H1 (cell line): ENCODE data around the gene TCF4. TPM values are rescaled to one million over a fixed set of nuclear protein-coding genes. Genes with fewer than 3 reads are reported as not detected.

ENCODE experiments used
- CTCF ChIA-PET: fragments of 300-600 bp; sonication (Branson Sonifier 250); formaldehyde crosslinking; loops from one replicate; lab custom pipeline; 2021; ENCODE audit not compliant: partially characterized antibody; lab: Charles Lee
- POLR2A ChIA-PET: fragments of 300-600 bp; sonication (Branson Sonifier 250); formaldehyde crosslinking; loops from one replicate; lab custom pipeline; 2021; ENCODE audit warnings: inconsistent platforms; ENCODE audit not compliant: partially characterized antibody; lab: Charles Lee
- DNase-seq, 2 experiments: peaks; one replicate each; pipeline versions ENCODE4 v3.0.0 to v3.0.0-alpha.2; 2010 to 2022; ENCODE audit warnings: low spot score in 2 of 2, low read depth in 1 of 2, mixed read lengths in 1 of 2
- FAIRE-seq: peaks from 2 replicates; lab custom pipeline; 2011; peaks lifted over from hg19 to GRCh38; lab: Jason Lieb, UNC
- H2AFZ ChIP-seq: 2 replicates; pipeline ENCODE4 v1.8.1; 2012; ENCODE audit warnings: low read length, inconsistent platforms
- H2AK5ac ChIP-seq: 2 replicates; pipeline ENCODE4 v1.6.1; 2013; ENCODE audit warnings: low read depth, low read length
- H2BK120ac ChIP-seq: replicated peaks from 2 replicates; pipeline ENCODE3; 2013; ENCODE audit warnings: low read depth, low read length, inconsistent platforms
- H2BK12ac ChIP-seq: 2 replicates; pipeline ENCODE4 v1.6.1; 2013; ENCODE audit warnings: low read depth, low read length
- H2BK15ac ChIP-seq: 2 replicates; pipeline ENCODE4 v1.6.1; 2013; ENCODE audit warnings: low read length
- H2BK20ac ChIP-seq: 2 replicates; pipeline ENCODE4 v1.6.1; 2013; ENCODE audit warnings: low read length
- H2BK5ac ChIP-seq: 2 replicates; pipeline ENCODE4 v1.6.1; 2013; ENCODE audit warnings: low read depth, low read length
- H3K14ac ChIP-seq: 2 replicates; pipeline ENCODE4 v1.6.1; 2013; ENCODE audit warnings: inconsistent platforms; ENCODE audit not compliant: insufficient read length
- H3K18ac ChIP-seq: 2 replicates; pipeline ENCODE4 v1.6.1; 2013; ENCODE audit warnings: low read length; ENCODE audit errors: extremely low read depth
- H3K23ac ChIP-seq: 2 replicates; pipeline ENCODE4 v1.6.1; 2013; ENCODE audit warnings: inconsistent platforms; ENCODE audit not compliant: insufficient read length
- H3K23me2 ChIP-seq: 2 replicates; pipeline ENCODE4 v1.6.1; 2013; ENCODE audit warnings: low read depth, low read length
- H3K27ac ChIP-seq: 2 replicates; pipeline ENCODE4 v1.6.1; 2011; ENCODE audit warnings: low read depth, low read length, inconsistent platforms
- H3K27me3 ChIP-seq, 4 experiments: replicated peaks in 1 of 4; 1 replicate in 1 of 4; 2 replicates in 3 of 4; pipeline versions ENCODE4 v1.6.1 to v1.8.1; 2011 to 2013; ENCODE audit warnings: low read length in 3 of 4, mild to moderate bottlenecking in 3 of 4, inconsistent platforms in 2 of 4, mixed read lengths in 2 of 4, moderate library complexity in 1 of 4; ENCODE audit not compliant: control insufficient read depth in 3 of 4, insufficient read depth in 3 of 4; ENCODE audit errors: extremely low read depth in 1 of 4
- H3K36me3 ChIP-seq, 4 experiments: 2 replicates each; pipeline versions ENCODE4 v1.6.1 to v1.8.1; 2011 to 2013; ENCODE audit warnings: mild to moderate bottlenecking in 4 of 4, low read length in 3 of 4, moderate library complexity in 2 of 4, control low read depth in 1 of 4, inconsistent platforms in 1 of 4; ENCODE audit not compliant: insufficient read depth in 4 of 4, control insufficient read depth in 2 of 4
- H3K4ac ChIP-seq: replicated peaks from 2 replicates; pipeline ENCODE3; 2013; ENCODE audit warnings: low read length, low read depth, mixed read lengths, inconsistent platforms; ENCODE audit not compliant: insufficient read length
- H3K4me1 ChIP-seq, 4 experiments: replicated peaks in 1 of 4; 1 replicate in 1 of 4; 2 replicates in 3 of 4; pipeline versions ENCODE4 v1.6.1 to v1.8.1; 2011 to 2013; ENCODE audit warnings: low read length in 3 of 4, inconsistent platforms in 2 of 4, mixed read lengths in 1 of 4; ENCODE audit not compliant: insufficient read depth in 4 of 4, control insufficient read depth in 3 of 4
- H3K4me2 ChIP-seq, 2 experiments: 2 replicates each; pipeline versions ENCODE4 v1.6.1 to v1.8.1; 2011 to 2013; ENCODE audit warnings: low read depth in 2 of 2, low read length in 2 of 2, control low read depth in 1 of 2, inconsistent platforms in 1 of 2, mild to moderate bottlenecking in 1 of 2; ENCODE audit not compliant: insufficient read depth in 1 of 2
- H3K4me3 ChIP-seq, 4 experiments: fragments of 200-600, 300-600 bp in 1 of 4; sonication (generic), shearing (Covaris generic), sonication (Bioruptor Twin) in 1 of 4; 2 replicates each; pipeline versions ENCODE4 v1.5.1 to v1.8.1; 2011 to 2016; ENCODE audit warnings: low read length in 4 of 4, low read depth in 3 of 4, control low read depth in 2 of 4, inconsistent platforms in 2 of 4, mild to moderate bottlenecking in 2 of 4, mixed read lengths in 1 of 4, moderate library complexity in 1 of 4; ENCODE audit not compliant: insufficient read depth in 2 of 4; ENCODE audit errors: extremely low read depth in 1 of 4
- H3K56ac ChIP-seq: replicated peaks from 2 replicates; pipeline ENCODE3; 2013; ENCODE audit warnings: low read depth, mild to moderate bottlenecking, mixed read lengths, low read length, inconsistent platforms; ENCODE audit not compliant: insufficient read length
- H3K79me1 ChIP-seq: 2 replicates; pipeline ENCODE4 v1.6.1; 2013; ENCODE audit warnings: low read depth, low read length, control low read depth
- H3K79me2 ChIP-seq, 2 experiments: 2 replicates each; pipeline versions ENCODE4 v1.6.1 to v1.8.1; 2012 to 2013; ENCODE audit warnings: low read length in 2 of 2, mild to moderate bottlenecking in 2 of 2, inconsistent platforms in 1 of 2; ENCODE audit not compliant: insufficient read depth in 2 of 2, control insufficient read depth in 1 of 2
- H3K9ac ChIP-seq, 4 experiments: replicated peaks in 1 of 4; 1 replicate in 1 of 4; 2 replicates in 3 of 4; pipeline versions ENCODE4 v1.6.1 to v1.8.1; 2011 to 2013; ENCODE audit warnings: low read depth in 3 of 4, low read length in 3 of 4, control low read depth in 2 of 4, mild to moderate bottlenecking in 2 of 4, moderate library complexity in 2 of 4, inconsistent platforms in 1 of 4; ENCODE audit errors: extremely low read depth in 1 of 4
- H3K9me3 ChIP-seq, 2 experiments: 2 replicates each; pipeline versions ENCODE4 v1.6.1 to v1.8.1; 2012 to 2013; ENCODE audit warnings: mild to moderate bottlenecking in 2 of 2, moderate library complexity in 2 of 2, control low read depth in 1 of 2, inconsistent platforms in 1 of 2, low read depth in 1 of 2, low read length in 1 of 2, mixed read lengths in 1 of 2; ENCODE audit not compliant: insufficient read depth in 2 of 2
- H4K20me1 ChIP-seq, 2 experiments: replicated peaks in 1 of 2; 2 replicates each; pipeline versions ENCODE3 to v1.8.1; 2011 to 2013; ENCODE audit warnings: inconsistent platforms in 2 of 2, low read length in 2 of 2, mild to moderate bottlenecking in 1 of 2; ENCODE audit not compliant: insufficient read depth in 2 of 2, control insufficient read depth in 1 of 2
- H4K5ac ChIP-seq: 2 replicates; pipeline ENCODE4 v1.6.1; 2013; ENCODE audit warnings: low read length, low read depth, mixed read lengths, inconsistent platforms; ENCODE audit not compliant: insufficient read length
- H4K8ac ChIP-seq: 2 replicates; pipeline ENCODE4 v1.8.0; 2013; ENCODE audit warnings: mild to moderate bottlenecking, moderate library complexity, low read length, inconsistent platforms; ENCODE audit not compliant: insufficient read depth; ENCODE audit errors: extremely low read depth
- H4K91ac ChIP-seq: replicated peaks from 2 replicates; pipeline ENCODE3; 2013; ENCODE audit warnings: low read length, mixed read lengths, inconsistent platforms; ENCODE audit not compliant: insufficient read length
- ASH2L ChIP-seq: fragments of 200-600, 300-600 bp; sonication (generic); IDR thresholded peaks from one replicate; pipeline ENCODE4 v1.7.1; 2017; ENCODE audit warnings: low read length
- ATF2 ChIP-seq: IDR thresholded peaks from 2 replicates; pipeline ENCODE4 v1.6.1; 2012; ENCODE audit warnings: low read length, inconsistent platforms
- CBX5 ChIP-seq: fragments of 300-800, 300-1000 bp; sonication (generic); IDR thresholded peaks from 2 replicates; pipeline ENCODE4 v1.7.1; 2016; ENCODE audit warnings: antibody characterized with exemption, low read length, low read depth
- KDM1A ChIP-seq: fragments of 200-600, 300-600 bp; sonication (generic); IDR thresholded peaks from 2 replicates; pipeline ENCODE4 v1.7.1; 2016; ENCODE audit warnings: mild to moderate bottlenecking, low read length, borderline replicate concordance
- PHF8 ChIP-seq: fragments of 200-600 bp; sonication (generic); conservative IDR thresholded peaks from 2 replicates; pipeline ENCODE4 v1.7.1; 2012; ENCODE audit warnings: low read depth, mild to moderate bottlenecking, inconsistent platforms, low read length, moderate library complexity
- SP4 ChIP-seq: IDR thresholded peaks from 2 replicates; pipeline ENCODE4 v1.6.1; 2012; ENCODE audit warnings: low read length, inconsistent platforms
- TAF1 ChIP-seq: IDR thresholded peaks from 2 replicates; pipeline ENCODE4 v1.6.1; 2011; ENCODE audit warnings: mild to moderate bottlenecking, low read depth, low read length
- TBP ChIP-seq: IDR thresholded peaks from 2 replicates; pipeline ENCODE4 v1.6.1; 2011; ENCODE audit warnings: low read depth, low read length, improper control_type of control experiment
- USF2 ChIP-seq: IDR thresholded peaks from 2 replicates; pipeline ENCODE4 v1.6.1; 2011; ENCODE audit warnings: low read length, improper control_type of control experiment
- polyA plus RNA-seq, 7 experiments: library from polyadenylated mRNA; depleted of rRNA in 3 of 7; stranded (reverse) in 5 of 7; unstranded in 2 of 7; fragments of >200 nt in 5 of 7; fragments of 200-250 nt in 2 of 7; gene quantifications; 1 replicate in 5 of 7; 2 replicates in 1 of 7; 4 replicates in 1 of 7; pipeline versions ENCODE4 v1.2.1 to v1.2.3, GENCODE V29; 2011 to 2013; ENCODE audit warnings: missing spikeins in 2 of 7, mixed read lengths in 2 of 7
- total RNA-seq: library from RNA; stranded (reverse); fragmentation: NEBNext Ultra II Directional; extraction: Animal tissue kit (Norgen Biotek cat#: 25700); gene quantifications from 2 replicates; pipeline ENCODE4 v1.2.1, GENCODE V29; 2021
- TF ChIP-seq, protein P1 (sequence below): IDR thresholded peaks from 2 replicates; pipeline ENCODE4 v1.6.1; 2011; ENCODE audit warnings: low read depth, mild to moderate bottlenecking, low read length; ENCODE audit not compliant: insufficient read depth

The TCF4 gene
- total and polyA plus RNA-seq, 2 of the 8 experiments (the other 6 are each of a cell fraction or from before 2014, with no cell fraction given) = 59.3 to 118 TPM

DNA sequence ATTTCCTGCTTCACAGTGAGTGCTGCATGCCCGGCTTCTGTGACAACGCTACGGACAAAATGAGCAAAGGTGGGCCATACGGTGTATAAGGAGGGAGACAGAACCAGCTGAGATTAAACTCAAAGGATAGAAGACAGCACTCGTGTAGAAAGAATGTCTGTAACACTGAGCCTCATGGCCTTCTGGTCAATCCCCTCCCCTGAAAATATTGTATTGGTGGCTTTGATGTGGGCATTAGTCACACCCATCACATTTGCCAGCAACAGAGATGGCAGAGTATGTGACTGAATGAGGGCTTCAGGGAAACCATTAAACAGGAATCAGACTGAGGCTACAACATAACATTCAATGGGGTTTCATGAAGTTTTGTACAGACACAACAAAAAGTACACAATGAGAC, 341.0 kb downstream of the TCF4 start (continued):
- no peak for TF ChIP-seq TAF1

DNA sequence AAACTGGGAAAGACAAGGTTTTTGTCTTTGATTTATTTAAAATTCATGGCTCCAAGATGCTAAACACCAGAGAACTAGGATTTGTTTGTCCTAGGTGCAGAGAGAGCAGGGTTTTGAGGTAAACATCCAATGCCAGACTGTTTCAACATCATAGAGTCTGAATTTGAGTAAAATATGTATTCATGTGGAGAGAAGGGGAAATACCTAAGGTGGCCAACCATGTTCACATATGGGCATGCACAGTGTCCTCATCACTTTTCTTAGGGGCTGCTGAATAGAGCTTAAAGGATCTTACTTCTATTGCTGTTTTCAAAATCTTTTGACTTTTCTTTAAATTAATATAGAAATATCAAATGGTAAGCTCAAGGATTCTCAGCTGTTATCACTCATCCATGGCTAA, 341.7 kb downstream of the TCF4 start:
- DNase-seq = no peak
- H2BK20ac ChIP-seq = no peak overlapping the region
- H3K27ac ChIP-seq = no peak overlapping the region
- H3K14ac ChIP-seq = no peak overlapping the region
- H3K79me2 ChIP-seq = no peaks in the 10 kb centered on the region
- H3K56ac ChIP-seq = no peak overlapping the region
- H3K4ac ChIP-seq = no peak overlapping the region
- POLR2A ChIA-PET = no interaction called here
- H3K9me3 ChIP-seq = no peaks in the 10 kb centered on the region
- no peak overlapping the region for H3K23ac ChIP-seq
- no peak overlapping the region for H4K5ac ChIP-seq
- H2AK5ac ChIP-seq = no peak overlapping the region
- H3K9ac ChIP-seq = no peak overlapping the region
- no peak overlapping the region for H2BK12ac ChIP-seq
- no peaks in the 10 kb centered on the region for H3K27me3 ChIP-seq
- H2BK120ac ChIP-seq = no peak overlapping the region
- H3K23me2 ChIP-seq = no peaks in the 10 kb centered on the region
- no peak overlapping the region for H2AFZ ChIP-seq
- CTCF ChIA-PET = interaction anchor here (0.7 kb wide), 3 partner anchors 12 to 936 kb away, joined by 3 to 4 read pairs (median 3); no protein-coding TSS in a partner anchor
- H4K20me1 ChIP-seq = peaks cover 0 to 1% of the 10 kb centered on the region in 2 experiments
- H3K36me3 ChIP-seq = peaks cover 0 to 6% (median 2%) of the 10 kb centered on the region in 4 experiments; a peak in 5 of 8 replicates
- no peak overlapping the region for H4K91ac ChIP-seq
- no peak overlapping the region for H2BK15ac ChIP-seq
- no peaks in the 10 kb centered on the region for H3K79me1 ChIP-seq
- no peak overlapping the region for H3K4me2 ChIP-seq
- no peaks in the 10 kb centered on the region for H3K4me1 ChIP-seq
- H2BK5ac ChIP-seq = no peak overlapping the region
- no peak overlapping the region for H3K18ac ChIP-seq
- H4K8ac ChIP-seq = no peak overlapping the region
- no peak overlapping the region for H3K4me3 ChIP-seq
- no peak for FAIRE-seq
- TF ChIP-seq USF2 (no peak), CBX5 (no peak), ASH2L (no peak), TBP (no peak), SP4 (no peak), ATF2 (no peak), KDM1A (no peak), PHF8 (no peak)
- TF ChIP-seq, protein P1, sequence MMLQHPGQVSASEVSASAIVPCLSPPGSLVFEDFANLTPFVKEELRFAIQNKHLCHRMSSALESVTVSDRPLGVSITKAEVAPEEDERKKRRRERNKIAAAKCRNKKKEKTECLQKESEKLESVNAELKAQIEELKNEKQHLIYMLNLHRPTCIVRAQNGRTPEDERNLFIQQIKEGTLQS = no peak
